ENCODE results near the gene NFRKB.

NFRKB gene

GRCh38 chr11:129930743-129931142 is 35.4 kb upstream of the NFRKB start:
- Histone ChIP-seq H3K9me3 (ENCODE audit: severe bottlenecking) (no peaks in the 10 kb centered on the region), H3K27ac (no peak overlapping the region), H3K4me3 (ENCODE audit: low read depth, low read length) (no peak overlapping the region), H3K36me3 (no peaks in the 10 kb centered on the region), H3K27me3 (ENCODE audit: insufficient read depth, low read depth, severe bottlenecking) (no peaks in the 10 kb centered on the region)
- DNase-seq: no peak
- no peak for TF ChIP-seq CTCF (IDR thresholded peaks at IDR 0.05; ENCODE audit: low read depth, low read length)

GRCh38 chr11:129930296-129930695 is 34.9 kb upstream of the NFRKB start:
- no peak overlapping the region for H3K27ac ChIP-seq
- TF ChIP-seq CTCF (IDR thresholded peaks at IDR 0.05; ENCODE audit: low read depth, low read length): no peak
- no peak for DNase-seq
- no peaks in the 10 kb centered on the region for H3K36me3 ChIP-seq
- H3K4me3 ChIP-seq (ENCODE audit: low read depth, low read length): no peak overlapping the region
- H3K27me3 ChIP-seq (ENCODE audit: insufficient read depth, low read depth, severe bottlenecking): no peaks in the 10 kb centered on the region
- no peaks in the 10 kb centered on the region for H3K9me3 ChIP-seq (ENCODE audit: severe bottlenecking)

- DNase-seq: no peak
Measured at GRCh38 chr11:129929721-129930120, 34.3 kb upstream of the NFRKB start.

GRCh38 chr11:129928923-129929692 is 33.7 kb upstream of the NFRKB start:
- no peak for TF ChIP-seq CTCF (IDR thresholded peaks at IDR 0.05; ENCODE audit: low read depth, low read length)
- H3K4me3 ChIP-seq (ENCODE audit: low read depth, low read length): no peak overlapping the region
- H3K36me3 ChIP-seq: no peaks in the 10 kb centered on the region
- no peaks in the 10 kb centered on the region for H3K27me3 ChIP-seq (ENCODE audit: insufficient read depth, low read depth, severe bottlenecking)
- no peak for DNase-seq
- H3K9me3 ChIP-seq (ENCODE audit: severe bottlenecking): no peaks in the 10 kb centered on the region
- H3K27ac ChIP-seq: no peak overlapping the region

More at GRCh38 chr11:129929721-129930120, 34.3 kb upstream of the NFRKB start:
- Histone ChIP-seq H3K4me3 (ENCODE audit: low read depth, low read length) (no peak overlapping the region), H3K27ac (no peak overlapping the region), H3K36me3 (no peaks in the 10 kb centered on the region), H3K9me3 (ENCODE audit: severe bottlenecking) (no peaks in the 10 kb centered on the region), H3K27me3 (ENCODE audit: insufficient read depth, low read depth, severe bottlenecking) (no peaks in the 10 kb centered on the region)
- no peak for TF ChIP-seq CTCF (IDR thresholded peaks at IDR 0.05; ENCODE audit: low read depth, low read length)

- Histone ChIP-seq H3K27me3 (ENCODE audit: insufficient read depth, low read depth, severe bottlenecking) (no peaks in the 10 kb centered on the region), H3K4me3 (ENCODE audit: low read depth, low read length) (no peak overlapping the region), H3K9me3 (ENCODE audit: severe bottlenecking) (no peaks in the 10 kb centered on the region), H3K27ac (no peak overlapping the region), H3K36me3 (peaks cover 9% of the 10 kb centered on the region; the same call in 1 of the 2 replicates)
- no peak for TF ChIP-seq CTCF (IDR thresholded peaks at IDR 0.05; ENCODE audit: low read depth, low read length)
- DNase-seq: no peak
Measured at GRCh38 chr11:129922674-129923073, 27.3 kb upstream of the NFRKB start.

GRCh38 chr11:129918361-129918760 is 23.0 kb upstream of the NFRKB start:
- Histone ChIP-seq H3K27ac (no peak overlapping the region), H3K36me3 (peaks cover 22% of the 10 kb centered on the region), H3K9me3 (ENCODE audit: severe bottlenecking) (no peaks in the 10 kb centered on the region), H3K4me3 (ENCODE audit: low read depth, low read length) (no peak overlapping the region), H3K27me3 (ENCODE audit: insufficient read depth, low read depth, severe bottlenecking) (no peaks in the 10 kb centered on the region)
- no peak for TF ChIP-seq CTCF (IDR thresholded peaks at IDR 0.05; ENCODE audit: low read depth, low read length)
- no peak for DNase-seq
